Middle frontal gyrus (tissue), 1 donor: ENCODE measurements around the gene ZBTB20.

Source experiments
- DNase-seq: peaks from one replicate; pipeline ENCODE4 v3.0.0-alpha.2; 2015; ENCODE audit warnings: low spot score; ENCODE audit errors: extremely low spot score

Gene ZBTB20

DNA sequence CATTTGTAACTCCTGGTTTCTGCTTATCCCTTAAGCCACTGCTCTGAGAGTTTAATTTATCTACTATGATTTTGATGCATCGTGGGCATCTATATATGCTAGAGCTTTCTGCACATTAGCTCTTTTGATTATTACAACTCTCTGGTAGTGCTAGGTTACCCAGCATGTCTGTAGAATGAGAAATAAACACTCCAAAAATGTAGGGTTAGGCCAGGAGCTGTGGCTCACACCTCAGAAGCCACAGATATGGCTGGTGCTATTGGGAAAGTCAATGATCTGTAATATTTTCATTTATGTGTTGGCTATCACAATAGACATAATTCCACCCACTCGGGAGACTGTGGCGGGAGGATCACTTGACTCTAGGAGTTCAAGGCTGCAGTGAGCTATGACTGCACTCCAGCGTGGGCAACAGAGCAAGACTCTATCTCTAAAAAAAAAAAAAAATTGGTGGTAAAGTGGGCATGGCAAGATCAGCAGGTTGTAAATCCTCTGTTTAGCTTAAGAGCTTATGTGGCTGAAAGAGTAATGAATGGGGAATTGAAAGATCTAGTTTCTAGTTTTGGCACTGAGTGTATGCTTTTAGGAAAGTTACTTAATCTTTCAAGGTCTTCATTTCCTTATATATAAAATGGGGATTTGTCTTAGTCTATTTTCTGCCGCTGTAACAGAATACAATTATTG lies 847.0 kb downstream of the ZBTB20 start:
- no peak for DNase-seq

DNA sequence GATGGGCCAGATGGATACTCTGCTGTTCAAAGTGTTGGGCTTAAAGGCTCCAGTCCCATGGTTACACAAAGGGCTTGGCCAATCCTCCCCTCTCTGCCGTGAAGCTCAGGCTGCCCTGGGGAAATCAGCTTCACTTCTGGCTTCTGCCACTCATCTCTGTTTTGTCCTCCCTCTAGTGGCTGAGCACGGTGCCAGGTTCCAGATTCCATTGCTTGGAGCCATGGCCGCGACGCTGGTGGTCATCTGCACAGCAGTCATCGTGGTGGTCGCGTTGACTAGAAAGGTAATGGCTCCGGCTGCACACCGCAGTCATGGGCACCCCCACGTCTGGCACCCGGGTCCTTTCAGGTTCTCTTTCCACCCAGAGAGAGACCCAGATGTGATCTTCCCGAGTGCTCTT lies 847.7 kb downstream of the ZBTB20 start:
- no peak for DNase-seq

DNA sequence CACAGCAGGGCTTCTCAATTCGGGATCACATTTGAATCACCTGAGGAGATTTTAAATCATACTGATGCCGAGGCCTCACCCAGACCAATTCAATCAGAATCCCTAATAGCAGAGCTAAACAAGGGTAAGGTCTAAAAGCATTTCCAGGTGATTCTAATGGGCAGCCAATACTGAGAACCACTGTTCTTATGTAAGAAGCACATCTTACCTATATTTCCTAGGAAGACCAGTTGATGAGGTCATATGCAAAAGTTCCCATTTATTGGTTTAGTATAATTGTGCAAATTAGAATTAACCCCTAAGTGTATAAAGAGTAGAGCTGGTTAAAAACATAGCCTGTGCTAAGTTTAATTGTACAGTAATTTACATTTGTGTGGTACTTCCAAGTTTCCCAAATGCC lies 851.1 kb downstream of the ZBTB20 start:
- no peak for DNase-seq

DNA sequence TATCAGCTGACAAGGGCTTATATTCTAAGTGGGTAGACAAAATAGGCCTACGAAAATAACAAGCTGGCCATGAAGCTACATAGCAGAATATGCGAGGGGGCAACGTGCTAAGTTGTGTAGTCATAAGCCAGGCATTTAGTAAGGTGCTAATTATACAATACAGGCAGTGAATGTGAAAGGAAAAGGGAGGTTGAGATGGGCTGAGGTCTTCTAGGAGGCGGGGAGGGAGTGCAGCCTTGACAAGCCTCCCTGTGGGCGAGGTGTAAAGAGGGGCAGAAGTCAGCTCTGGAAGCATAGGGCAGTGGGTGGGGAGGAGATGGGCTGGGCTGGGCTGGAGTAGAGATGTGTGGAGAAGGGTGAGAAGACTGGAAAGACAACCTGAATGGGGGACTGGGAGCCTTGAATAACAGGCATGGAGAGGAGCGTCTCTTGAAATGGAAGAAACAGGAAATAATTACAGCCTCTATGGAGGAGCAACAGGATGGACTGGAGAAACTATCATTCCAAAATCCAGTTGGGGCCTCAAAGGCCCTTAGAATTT lies 852.1 kb downstream of the ZBTB20 start:
- DNase-seq: no peak

DNA sequence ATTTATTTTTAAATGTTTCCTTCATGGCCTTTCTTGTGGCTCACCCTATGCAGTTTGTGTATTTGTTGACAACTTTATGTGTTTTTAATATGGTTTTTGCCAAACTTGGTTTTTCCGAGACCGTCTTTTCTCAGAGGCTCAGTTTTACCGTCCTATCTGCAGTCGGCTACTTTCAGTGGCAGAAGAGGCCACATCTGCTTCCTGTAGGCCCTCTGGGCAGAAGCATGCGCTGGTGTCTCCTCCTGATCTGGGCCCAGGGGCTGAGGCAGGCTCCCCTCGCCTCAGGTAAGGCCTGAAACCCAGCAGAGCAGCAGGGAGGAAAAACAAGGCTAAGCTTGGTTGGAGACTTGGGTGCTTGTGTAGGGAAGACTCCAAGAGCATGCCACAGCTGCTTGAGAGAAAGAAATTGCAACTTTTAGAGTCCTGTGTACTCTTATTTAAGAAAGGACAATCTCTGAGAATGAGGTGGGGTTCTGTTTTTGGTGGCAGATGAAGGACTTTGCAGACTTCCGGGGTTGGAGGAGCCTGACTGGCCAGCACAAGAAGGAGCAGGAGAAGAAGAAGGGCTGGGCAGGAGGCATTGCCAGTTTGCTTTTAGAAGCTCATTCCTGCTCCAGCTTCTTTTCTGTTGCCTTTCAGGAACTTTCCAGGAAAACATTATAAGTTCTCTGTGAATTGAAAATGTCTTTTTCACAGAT lies 853.1 kb downstream of the ZBTB20 start, which contains the start of gene TIGIT:
Gene TIGIT, plus strand, starts transcription at position 191 of the 698 bp plus-strand sequence. Its CDS starts 34 bp downstream, at position 225.
- no peak for DNase-seq

DNA sequence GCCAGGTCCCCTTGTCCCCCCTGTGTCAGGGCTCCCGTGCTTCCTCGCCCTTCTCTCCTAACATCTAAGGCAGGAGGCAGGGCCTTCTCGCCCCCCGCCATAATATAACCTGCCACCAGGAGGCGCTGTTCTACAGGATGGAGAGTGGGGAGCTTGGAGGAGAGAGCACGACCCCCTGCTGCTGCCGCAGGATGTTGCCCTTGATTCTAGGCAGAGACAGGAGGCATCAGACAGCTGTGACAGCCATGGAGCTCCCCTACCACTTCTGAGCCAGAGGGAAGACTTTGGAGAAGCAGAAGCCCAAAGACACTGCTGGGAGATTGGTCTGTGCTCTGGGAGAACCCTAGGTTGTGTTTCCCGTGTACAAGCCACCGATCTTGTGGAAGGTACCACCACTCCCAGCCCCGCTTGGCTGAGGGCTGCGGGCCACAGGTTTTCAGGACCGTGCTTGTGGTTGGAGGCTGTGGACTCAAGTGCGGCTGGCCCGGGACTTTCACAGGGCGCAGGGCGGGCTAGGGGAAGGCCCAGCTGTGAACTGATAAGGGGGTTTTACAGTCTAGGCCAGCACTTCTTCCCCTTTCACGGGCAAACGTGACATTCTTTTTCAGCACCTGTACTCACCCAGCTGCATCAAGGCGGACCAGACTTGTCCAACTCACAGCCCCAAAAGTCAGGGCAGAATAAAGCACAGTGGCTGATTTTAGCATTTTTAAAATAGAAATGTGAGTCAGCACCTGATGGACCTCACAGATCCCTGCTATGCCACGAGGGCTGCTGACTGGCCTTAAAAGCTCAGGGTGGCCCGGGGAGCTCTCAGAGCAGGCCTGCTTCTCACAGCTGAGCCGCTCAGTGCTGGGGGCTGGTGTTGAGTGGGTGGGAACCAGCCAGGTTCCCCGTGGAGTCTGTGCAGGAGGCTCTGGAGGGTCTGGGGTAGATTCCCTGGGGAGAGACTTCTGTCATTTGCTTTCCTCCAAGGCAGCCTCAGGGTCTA lies 855.9 kb downstream of the ZBTB20 start:
- no peak for DNase-seq

DNA sequence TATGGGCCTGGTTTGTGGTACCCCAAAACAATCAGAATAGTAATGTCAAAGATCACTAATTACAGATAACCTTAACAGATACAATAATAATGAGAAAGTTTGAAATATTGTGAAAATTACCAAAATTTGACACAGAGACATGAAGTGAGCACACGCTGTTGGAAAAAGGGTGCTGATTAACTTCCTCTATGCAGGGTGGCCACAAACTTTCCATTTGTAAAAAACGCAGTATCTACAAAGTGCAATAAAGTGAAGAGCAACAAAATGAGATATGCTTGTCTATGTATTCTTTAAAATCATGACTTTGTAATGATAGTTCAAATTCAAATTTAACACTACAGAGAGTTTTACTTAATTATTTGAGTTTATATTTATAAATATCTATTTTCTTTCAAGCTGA lies 860.8 kb downstream of the ZBTB20 start:
- no peak for DNase-seq

DNA sequence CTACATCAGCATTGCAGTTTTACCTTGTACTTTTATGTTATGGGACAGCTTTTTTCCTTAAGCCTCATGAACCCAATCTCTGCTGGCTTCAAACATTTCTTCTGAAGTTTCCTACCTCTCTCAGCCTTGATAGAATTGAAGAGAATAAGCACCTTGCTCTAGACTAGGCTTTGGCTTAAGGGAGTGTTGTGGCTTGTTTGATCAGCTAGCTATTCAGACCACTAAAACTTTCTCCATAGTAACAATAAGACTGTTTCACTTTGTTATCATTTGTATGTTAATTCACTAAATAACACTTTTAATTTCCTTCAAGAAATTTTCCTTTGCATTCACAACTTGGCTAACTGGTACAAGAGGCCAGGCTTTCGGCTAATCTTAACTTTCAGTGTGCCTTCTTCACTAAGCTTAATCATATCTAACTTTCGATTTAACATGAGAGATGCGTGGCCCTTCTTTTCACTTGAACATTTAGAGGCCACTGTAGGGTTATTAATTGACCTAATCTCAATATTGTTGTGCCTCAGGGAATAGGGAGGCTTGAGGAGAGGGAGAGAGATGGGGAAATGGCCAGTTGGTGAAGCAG lies 861.3 kb downstream of the ZBTB20 start:
- DNase-seq: no peak

DNA sequence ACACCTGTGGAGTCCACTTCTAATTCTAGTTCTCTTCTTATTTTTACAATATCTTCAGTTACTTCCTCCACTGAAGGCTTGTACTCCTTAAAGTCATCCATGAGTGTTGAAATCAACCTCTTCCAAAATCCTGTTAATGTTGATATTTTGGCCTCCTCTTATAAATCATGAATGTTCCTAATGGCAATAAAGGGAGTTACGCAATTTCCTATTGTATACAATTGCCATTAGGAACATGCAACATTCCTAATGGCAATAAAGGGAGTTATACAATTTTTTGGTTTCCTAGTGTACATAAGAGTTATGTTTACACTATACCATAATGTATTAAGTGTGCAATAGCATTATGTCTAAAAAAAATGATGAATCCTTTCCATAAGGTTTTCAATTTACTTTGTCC lies 862.4 kb downstream of the ZBTB20 start:
- DNase-seq: no peak
